Stimulated activated CD4-positive, alpha-beta T cell treated with anti-CD3 and anti-CD28 coated beads, Interleukin-4, amount 100 ng/mL, for 4 hours (primary cell): ENCODE results near the gene CCL5.

ENCODE experiments used
- DNase-seq, 2 experiments: peaks; one replicate each; pipeline ENCODE4 v3.0.0-alpha.2; 2020

CCL5 gene

DNA sequence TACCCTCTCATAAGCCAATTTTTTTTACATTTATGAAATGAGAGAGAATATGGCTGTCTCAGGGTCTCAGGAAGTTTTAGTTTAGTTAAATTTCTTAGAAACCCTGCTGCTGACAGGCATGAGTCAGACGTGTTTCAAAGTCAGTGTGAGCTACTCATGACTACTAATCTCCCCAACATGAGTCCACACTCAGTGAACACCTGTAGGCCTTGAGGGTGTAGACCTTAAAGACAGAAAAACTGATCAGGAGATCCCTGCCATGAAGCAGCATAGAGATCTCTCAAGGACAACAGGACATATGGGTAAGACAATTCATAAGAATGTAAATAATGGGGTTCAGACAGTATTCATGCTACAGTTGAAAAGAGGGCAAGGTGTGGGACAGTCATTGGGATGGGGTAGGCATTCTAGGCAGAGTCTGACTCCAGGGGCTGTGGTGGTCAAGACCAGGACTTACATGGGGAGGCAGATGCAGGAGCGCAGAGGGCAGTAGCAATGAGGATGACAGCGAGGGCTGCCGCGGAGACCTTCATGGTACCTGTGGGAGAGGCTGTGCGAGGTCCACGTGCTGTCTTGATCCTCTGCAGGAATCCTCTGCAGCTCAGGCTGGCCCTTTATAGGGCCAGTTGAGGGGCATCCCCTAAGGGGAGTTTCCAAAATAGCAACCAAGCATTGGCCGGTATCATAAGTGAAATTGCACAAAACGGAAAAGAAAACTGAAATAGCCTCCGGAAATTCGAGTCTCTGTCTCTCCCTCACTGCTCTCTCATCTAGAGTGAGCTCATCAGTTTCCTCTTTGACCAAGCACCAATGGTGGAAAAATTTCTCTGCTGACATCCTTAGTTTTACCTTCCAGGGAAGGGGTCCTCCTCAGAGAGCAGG, at the start of gene CCL5:
Gene CCL5 (minus strand): TSS at position 588 of the 882 bp plus-strand sequence.
- no peak for DNase-seq

DNA sequence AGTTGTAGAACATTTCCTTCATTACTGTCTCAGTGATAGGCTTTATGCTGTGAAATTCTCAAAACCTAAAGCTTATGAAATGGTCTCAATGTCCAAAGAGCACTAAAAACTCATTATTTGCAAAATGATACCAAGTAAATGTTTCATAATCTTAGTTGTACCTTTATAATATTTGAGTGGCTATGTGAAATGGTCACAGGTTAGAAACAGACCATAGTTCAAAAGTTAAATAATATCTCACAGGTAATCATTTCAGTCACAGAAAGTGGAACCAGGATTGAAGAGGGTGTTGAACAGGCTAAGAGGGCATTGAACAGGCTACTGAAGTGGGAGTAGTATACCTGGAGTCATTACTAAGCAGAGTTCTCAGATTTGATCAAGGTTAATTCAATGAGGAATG, 47.6 kb upstream of the CCL5 start:
- DNase-seq = no peak

DNA sequence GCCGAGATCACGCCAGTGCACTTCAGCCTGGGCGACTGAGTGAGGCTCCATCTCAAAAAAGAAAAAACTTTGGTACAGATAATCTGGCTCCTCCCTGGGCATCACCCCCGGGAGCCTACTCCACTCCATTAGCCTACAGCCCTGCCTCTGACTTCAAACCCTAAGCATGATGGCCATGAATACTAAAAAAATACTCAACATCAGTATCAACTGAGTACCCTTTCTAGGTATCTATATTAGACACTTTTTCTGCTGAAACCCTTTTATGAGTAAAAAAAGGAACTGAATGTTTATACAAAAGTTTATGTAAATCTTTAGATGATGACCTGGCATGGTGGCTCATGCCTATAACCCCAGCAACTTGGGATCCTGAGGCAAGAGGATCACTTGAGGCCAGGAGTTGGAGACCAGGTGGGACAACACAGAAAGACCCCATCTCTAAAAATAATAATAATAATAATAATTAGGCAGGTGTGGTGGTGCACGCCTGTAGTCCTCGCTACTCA, 43.5 kb upstream of the CCL5 start:
- no peak for DNase-seq

DNA sequence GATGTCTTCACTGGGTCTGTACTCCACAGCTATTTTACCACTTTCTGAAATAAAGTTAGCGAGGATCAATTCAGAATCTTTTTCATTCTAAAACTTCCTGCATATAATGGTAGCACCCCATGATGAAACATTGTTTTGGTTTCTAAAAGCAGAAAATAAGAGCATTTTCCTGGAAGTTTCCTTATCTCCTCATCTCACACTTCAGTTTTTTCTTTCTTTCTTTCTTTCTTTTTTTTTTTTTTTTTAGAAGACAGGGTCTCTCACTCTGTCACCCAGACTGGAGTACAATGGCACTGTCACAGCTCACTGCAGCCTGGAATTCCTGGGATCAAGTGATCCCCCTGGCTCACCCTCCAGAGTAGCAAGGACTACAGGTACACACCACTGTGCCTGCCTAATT, 40.1 kb upstream of the CCL5 start:
- DNase-seq = no peak

DNA sequence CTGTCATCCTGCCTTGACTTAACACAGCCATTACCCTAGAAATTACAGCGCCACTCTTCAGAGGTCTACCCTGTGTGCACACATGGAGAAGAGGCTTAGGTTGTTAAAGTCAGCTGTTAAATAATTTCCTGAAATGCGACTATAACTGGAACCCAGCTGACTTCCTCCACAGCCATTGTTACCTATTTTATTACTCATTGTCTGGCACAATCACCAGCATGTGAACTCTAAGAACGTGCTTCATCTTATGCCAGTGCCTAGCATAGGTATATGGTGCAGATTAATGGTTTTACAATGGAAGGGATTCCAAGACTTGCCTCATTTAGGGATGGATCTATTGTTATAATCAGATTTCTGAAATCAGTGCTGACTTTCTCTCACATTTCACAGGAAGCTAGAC, 38.5 kb upstream of the CCL5 start:
- DNase-seq = no peak

DNA sequence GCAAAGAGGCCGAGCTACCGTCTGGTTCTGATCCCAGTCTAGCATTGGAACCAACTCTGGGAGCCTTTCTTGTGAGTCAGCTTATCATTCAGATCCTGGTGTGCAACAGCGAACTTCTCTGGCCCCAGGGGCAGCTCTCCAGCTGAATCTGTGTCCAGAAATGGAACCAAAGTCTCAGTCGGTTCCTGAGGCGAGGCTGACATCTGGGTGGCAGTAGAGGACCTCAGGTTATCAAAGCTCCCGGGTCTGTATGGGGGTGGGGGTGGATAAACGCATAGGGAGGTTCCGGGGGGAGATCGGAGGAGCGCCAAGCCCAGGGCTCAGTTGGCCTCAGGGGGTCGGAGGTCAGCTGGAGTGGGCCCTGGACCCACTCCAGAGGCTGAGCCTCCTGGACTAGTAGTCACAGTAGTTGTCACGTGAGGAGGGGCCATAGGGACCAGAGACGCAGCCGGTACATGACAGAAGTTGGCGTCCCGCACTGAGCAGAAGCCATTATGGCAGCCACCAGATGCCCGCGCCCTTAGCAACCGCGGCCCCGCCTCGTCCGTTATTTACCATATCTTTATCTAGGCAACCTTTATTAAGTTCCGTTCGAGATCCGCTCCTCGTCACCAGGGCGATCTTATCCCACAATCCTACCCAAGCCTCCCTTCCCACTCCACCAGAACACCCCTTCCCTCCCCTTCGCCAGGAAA, 37.5 kb upstream of the CCL5 start:
- no peak for DNase-seq

DNA sequence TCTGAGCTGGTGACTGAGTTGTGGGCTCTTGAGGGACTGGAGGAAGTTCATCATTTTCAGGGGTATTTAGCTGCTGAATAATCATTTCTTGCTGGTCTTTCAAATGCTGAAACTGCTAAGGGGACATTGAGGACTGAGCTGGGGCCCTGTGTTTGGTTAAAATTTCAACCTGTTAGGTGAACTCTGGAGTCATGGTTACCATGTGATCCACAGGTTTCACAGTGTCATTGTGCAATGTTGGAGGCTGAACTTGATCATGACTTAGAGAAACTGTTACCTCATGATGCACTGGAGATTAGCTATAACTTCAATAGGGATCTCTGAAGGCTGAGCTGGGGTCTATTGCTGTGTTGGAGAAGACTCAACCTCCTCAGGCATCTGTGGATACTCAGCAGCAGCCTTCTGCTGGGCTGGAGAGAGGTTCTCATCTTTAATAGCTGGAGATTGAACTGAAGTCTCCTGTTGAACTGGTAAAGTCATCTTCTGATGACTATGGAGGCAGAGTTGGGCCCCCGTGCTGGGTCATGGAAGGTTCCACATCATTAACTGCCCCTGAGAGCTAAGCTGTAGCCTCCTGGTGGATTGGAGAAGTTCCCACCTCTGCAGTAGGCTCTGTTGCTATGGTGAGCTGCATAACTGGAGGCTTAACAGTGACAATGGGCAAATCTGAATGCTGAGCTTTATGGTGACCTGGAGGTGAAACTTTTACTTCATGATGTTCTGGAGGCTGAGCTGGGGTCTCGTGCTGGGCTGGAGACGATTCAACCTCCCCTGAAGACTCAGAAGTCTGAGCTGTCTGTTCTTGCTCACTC, 35.2 kb upstream of the CCL5 start:
- no peak for DNase-seq

DNA sequence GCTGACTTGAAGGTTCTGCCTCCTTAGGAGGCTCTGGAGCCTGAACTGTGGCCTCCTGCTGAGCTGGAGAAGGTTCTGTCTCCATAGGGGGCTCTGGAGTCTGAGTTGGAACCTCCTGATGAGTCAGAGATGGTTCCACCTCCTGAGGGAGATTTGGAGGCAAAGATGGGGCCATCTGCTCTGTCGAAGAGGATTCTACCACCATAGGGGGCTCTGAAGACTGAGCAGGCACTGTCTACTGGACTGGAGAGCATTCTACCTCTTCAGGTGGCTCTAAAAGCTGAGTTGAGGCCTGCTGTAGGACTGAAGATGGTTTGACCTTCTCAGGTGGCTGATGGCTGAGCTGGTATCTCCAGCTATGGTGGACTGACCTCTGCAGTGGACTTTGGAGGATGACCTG, 34.2 kb upstream of the CCL5 start:
- DNase-seq = no peak

DNA sequence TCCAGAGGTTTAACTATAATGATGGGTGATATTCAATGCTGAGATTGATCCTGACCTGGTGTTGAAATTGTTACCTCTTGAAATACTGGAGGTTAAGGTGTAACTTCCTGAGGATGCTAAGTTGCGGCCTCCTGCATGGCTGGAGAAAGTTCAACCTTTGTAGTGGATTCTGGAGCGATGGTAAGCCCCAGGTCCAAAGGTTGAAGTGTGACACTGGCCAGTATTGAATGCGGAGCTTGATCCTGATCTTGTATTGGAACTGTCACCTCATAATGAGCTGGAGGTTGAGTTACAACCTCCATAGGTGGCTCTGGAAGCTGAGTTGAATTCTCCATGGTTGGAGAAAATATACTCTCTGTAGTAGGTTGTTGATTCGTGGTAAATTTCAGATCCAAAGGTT, 33.4 kb upstream of the CCL5 start:
- DNase-seq = no peak

DNA sequence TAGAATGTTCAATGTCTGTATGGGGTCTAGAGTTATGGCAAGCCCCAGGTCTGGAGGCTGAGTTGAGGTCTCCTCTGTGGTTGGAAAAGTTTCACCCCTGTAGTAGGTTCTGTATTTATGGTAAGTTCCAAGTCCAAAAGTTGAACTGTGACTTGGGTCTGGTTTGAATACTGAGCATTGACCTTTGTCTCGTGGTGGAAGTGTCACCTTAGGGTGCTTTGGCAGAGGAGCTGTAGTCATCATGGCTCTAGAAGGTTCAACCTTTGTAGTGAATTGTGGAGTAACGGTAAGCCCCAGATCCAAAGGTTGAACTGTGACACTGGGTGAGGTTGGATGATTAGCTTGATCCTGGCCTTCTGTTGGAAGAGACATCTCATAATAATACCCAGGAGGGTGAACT, 32.8 kb upstream of the CCL5 start:
- DNase-seq = no peak

DNA sequence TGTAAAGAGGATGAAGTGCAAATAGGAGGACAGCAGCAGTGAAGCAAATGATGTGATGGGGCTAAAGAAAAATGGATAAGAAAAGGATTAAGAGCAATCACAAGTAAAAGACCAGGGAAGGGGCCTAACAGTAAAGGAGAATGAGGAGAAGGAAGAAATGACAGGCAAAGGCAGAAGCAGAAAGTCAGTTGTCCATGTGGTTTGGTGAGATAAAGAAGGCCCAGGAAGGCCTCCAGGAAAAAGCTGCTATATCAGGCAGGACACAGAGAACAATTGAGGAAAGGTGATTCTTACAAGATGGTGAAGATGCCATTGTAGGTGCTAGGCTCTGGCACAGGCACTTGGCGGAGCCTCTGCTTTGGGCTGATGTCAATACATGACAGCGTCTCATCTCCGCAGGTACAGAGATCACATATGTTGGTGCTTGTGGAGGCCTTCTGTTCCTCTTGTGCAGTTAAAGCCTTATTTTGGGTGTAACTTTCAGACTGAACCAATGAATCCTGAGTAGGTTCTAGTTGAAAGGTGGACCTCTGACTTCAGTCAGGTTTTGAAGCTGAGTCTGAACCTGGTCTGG, 32.3 kb upstream of the CCL5 start:
- DNase-seq = no peak

DNA sequence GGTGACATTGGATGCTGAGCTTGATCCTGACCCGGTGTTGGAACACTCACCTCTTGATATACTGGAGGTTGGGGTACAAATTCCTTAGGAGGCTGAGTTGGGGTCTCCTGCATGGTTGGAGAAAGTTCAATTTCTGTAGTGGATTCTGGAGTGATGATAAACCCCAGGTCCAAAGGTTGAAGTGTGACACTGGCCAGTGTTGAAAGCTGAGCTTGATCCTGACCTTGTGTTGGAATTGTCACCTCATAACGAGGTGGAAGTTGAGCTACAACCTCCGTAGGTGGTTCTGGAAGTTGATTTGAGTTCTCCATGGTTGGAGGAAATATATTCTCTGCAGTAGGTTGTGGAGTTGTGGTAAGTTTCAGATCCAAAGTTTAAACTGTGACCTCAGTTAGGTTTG, 29.2 kb upstream of the CCL5 start:
- DNase-seq = no peak

DNA sequence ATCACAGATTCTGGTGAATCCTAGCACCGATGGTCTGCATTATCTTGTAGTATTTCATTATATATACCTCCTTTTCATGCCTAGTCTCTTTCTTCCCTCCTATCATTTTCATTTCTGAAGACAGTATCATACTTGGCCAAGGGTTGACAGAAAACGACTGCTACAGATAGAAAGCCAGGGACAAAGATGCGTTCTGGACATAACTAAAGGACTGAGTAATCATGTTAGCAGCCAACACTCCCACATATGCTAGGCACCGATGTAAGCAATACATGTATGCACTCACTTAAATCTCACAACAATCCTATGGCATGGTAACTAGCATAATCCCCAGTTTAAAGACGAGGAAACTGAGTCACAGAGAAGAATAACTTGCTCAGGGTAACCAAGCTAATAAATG, 27.5 kb upstream of the CCL5 start:
- no peak for DNase-seq

DNA sequence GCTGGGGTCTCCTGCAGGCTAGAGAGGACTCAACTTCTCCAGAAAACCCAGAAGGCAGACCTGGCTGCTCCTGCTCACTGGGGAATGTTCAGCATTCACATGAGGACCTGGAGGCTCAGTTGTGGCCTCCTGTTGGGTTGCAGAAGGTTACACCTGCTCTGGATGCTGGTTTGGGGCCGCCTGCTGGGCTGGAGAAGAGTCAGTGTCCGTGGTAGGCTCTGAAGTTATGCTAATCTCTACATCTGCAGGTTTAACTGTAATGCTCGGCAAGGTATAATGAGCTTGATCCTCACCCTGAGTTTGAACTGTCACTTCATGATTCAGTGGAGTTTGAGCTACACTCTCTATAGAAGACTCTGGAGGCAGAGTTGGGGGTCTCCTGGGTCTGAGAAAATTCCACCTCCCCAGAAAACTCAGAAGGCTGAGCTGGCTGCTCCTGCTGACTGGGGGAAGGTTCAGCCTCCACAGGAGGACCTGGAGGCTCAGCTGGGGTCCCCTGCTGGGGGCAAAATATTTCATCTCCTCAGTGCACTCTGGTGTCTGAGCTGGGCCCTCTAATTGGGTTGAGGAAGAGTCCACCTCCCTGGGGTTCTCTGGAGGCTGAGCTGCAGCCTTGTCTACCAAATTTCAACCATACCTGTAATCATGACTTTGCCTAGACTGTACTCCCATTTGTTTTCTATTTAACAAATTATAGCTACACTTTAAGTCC, 26.9 kb upstream of the CCL5 start:
- DNase-seq = no peak

DNA sequence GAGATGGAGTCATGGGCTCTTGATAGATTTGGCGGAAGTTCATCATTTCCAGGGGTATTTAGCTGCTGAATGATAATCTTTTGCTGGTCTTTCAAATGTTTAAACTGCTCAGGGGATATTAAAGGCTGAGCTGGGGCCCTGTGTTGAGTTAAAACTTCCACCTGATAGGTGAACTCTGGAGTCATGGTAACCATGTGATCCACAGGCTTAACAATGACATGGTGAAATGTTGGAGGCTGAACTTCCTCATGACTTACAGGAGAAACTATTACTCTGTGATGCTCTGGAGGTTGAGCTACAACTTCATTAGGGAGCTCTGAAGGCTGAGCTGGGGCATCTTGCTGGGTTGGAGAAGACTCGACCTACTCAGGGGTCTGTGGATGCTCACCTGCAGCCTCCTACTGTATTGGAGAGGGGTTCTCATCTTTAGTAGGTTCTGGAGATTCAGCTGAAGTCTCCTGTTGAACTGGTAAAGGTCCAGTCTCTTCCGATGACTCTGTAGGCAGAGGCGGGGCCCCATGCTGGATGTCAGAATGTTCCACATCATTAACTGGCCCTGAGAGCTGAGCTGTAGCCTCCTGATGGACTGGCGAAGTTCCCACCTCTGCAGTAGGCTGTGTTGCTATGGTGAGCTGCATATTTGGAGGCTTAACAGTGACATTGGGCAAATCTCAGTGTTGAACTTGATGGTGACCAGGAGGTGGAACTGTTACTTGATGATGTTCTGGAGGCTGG, 26.2 kb upstream of the CCL5 start:
- DNase-seq = no peak

DNA sequence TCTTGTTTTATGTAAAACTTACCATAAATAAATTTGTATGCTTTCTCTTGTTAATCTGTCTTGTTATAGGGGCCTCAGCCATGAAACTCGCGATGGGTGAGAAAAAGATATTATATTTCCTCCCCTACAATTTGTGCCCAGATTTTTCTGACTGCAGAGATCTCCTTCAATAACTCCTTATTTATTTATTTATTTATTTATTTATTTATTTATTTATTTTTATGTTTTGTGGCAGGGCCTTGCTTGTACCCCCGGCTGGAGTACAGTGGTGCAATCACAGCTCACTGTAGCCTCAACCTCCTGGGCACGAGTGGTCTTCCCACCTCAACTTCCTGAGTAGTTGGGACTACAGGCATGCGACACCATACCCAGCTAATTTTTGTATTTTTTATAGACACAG, 23.3 kb upstream of the CCL5 start:
- DNase-seq = no peak

DNA sequence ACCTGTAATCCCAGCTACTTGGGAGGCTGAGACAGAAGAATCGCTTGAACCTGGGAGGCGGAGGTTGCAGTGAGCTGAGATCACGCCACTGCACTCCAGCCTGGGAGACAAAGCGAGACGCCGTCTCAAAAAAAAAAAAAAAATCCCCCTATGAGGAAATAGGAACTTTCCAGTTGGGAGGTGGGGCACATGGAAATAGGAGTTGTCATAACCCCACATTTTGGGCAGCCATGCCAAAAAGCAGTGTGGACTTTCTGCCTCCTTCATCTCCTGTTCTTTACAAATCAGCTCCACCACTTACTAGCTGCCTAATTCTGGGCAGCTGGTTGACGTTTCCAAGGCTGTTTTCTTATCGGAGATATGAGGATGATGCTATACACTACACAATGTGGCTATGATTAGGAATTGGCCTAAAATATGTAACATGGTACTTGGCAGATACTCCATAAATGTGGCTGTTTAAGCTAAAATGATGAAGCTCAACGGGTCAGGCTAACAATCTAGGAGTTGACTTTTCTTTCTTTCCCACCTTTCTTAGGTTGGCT, 21.5 kb upstream of the CCL5 start:
- no peak for DNase-seq

DNA sequence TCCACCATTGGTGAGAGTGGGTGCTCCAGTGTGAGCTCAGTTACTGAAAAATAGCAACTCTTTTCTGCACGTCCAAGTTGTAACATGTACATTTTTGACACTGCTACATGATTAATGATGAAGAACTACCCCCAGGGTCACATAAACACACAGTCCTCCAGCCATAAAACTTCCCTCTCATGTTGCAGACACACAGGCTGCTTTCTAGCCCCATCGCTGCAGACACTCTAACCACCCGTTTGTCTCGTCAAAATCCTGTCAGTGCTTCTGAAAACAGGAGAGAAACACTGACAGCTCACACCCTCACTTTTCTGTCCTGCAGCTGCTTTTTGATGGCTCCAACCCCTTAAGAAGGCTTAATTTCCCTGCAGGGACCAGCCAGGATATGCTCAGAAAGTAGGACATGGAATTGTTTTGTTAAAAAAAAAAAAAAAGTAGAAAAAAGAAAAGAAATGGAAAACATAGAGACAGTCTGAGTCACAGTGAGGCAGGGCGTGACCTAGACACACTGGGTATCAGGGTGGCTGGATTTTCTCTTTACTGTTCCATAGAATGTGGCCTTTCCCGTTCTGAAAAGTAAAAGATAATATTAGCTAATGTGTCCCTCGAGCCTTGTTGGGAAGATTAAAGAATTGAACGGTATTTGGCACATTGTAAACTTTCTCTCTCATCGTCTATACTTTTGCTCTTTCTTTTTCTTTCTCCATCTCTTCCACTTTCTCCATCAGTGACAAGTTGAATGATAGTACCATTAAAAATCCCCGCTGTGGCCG, 20.7 kb upstream of the CCL5 start:
- DNase-seq = no peak

DNA sequence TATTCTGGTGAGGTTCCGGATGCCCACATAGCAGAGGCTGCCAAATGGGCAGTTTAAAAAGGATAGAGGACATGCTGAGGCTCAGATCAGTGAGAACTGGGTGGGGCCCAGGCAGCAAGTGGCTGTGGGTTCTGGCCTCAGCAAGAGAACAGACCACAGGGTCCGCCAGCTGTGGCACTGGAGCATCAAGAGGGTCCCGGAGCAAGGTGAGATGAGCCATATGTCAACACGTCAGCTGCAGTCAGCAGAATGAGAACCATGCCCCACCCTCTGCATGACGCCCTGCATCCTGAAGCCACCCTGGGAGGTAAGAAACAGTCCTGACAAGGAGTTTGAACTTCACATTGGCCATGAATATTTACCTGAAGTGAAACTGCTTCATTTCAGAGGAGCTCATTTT, 20.1 kb upstream of the CCL5 start:
- DNase-seq = no peak

DNA sequence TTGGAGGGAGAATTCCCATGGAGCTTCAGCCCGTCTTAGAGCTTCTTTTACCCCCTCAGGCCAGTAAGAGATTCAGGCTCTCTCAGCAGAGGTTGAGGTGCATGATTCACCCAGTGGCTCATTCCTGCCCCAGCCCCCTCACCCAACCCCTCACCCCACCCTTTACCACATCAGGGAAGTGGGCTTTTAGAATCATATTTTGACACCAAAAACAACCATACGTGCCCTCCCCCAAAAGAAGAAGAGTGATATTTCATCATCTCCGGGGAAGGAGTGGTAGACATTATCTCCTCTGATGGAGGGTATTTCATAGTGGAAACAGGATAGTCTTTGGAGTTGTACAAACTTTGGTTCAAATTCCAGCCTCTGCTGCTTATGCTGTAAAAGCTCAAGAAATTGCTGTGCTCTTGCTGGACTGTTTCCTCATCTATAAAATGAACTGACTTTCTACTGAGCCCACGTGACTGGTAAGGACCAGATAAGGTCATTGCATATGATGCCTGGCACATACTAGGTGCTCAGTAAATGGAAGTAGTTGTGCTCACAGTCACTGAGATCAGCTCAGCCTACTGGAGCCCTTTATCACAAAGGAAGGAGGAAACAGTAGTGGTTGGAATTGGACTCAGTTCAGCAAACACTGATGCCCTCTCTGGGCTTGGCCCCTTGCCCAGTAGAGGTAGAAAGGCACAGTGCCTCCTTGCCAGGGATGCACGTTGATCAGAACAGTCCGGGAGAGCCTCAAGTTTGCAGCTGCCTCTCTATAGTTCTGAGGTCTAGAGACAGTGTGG, 18.3 kb upstream of the CCL5 start:
- no peak for DNase-seq
